Measurements from ENCODE around the gene MFAP5. TPM values are rescaled to one million over a fixed set of nuclear protein-coding genes. Genes with fewer than 3 reads are reported as not detected.

MFAP5 gene
- total RNA-seq, 1 experiment from 2014 or later: 0.26 TPM

DNA sequence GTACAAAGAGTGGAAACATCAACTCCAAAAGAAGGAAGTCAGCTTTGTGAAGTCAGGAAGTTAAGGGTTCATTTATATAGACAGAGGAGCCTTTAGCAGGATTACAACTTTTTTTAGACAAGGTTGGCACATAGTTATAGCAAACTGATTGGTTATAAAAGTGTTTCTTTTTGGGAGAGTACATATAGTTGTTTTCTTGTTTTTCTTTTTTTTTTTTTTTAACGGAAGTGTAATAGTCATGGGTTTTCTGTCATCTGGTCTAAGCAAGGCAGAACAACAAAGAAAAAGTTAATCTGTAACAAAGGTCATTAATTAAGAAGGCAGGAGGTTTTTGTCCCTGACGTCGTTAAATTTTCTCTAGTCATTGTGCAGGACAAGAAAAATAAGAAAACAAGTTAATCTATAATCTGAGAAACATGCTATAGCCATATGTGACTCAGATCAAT is 13.0 kb upstream of the MFAP5 start:
- no peak overlapping the region for H2BK5ac ChIP-seq (ENCODE audit: insufficient read length, low read length)
- H3K56ac ChIP-seq (ENCODE audit: insufficient read length, low read depth, low read length): no peak overlapping the region
- H3K4me1 ChIP-seq (ENCODE audit: insufficient read depth, low read length): no peaks in the 10 kb centered on the region; the same call in 1 of the 2 replicates
- 0 out of 7 replicates have a peak overlapping the region, but pooled peaks of 1 of the 3 experiments have one; percentile 20 for H3K27ac Mint-ChIP-seq
- no peak overlapping the region for H4K91ac ChIP-seq (ENCODE audit: insufficient read length, low read depth, low read length)
- no peak overlapping the region for H2BK15ac ChIP-seq (ENCODE audit: low read depth, low read length)
- no peak overlapping the region for H3K9ac ChIP-seq (ENCODE audit: extremely low read depth, insufficient read length, low read length)
- H3T11ph ChIP-seq (ENCODE audit: low read length): no peak overlapping the region
- peaks cover 4 to 5% of the 10 kb centered on the region in 2 experiments; a peak in 2 of 5 replicates for H3K9me3 Mint-ChIP-seq
- H3K18ac ChIP-seq (ENCODE audit: insufficient read length, low read depth, low read length): no peak overlapping the region
- peaks cover 7 to 13% of the 10 kb centered on the region in 2 experiments for H3K4me1 Mint-ChIP-seq
- no peak overlapping the region for H3K27ac ChIP-seq (ENCODE audit: insufficient read length, low read depth, low read length)
- H3K27me3 Mint-ChIP-seq (ENCODE audit: low read depth): no peaks in the 10 kb centered on the region
- no peak overlapping the region for H2AK5ac ChIP-seq (ENCODE audit: insufficient read length, low read length)
- no peak overlapping the region for H4K5ac ChIP-seq (ENCODE audit: insufficient read length, low read depth, low read length)
- no peaks in the 10 kb centered on the region for H3K9me3 ChIP-seq (ENCODE audit: control insufficient read depth, low read depth, low read length)
- no peak overlapping the region for H3K14ac ChIP-seq (ENCODE audit: insufficient read depth, low read length)
- H3K79me1 ChIP-seq (ENCODE audit: insufficient read depth, low read depth, low read length, poor library complexity, severe bottlenecking): no peaks in the 10 kb centered on the region
- H3K23me2 ChIP-seq (ENCODE audit: insufficient read length, low read depth, low read length, poor library complexity, severe bottlenecking): no peaks in the 10 kb centered on the region
- no peak overlapping the region for H3K23ac ChIP-seq (ENCODE audit: insufficient read length, low read depth, low read length)
- no peak for DNase-seq
- no peaks in the 10 kb centered on the region for H3K79me2 ChIP-seq (ENCODE audit: insufficient read depth, low read length)
- TF ChIP-seq CTCF (conservative IDR thresholded peaks at IDR 0.05): no peak
- no peak overlapping the region for H3K4me2 ChIP-seq (ENCODE audit: insufficient read depth, insufficient read length, low read length)
- no peaks in the 10 kb centered on the region for H4K20me1 ChIP-seq (ENCODE audit: control insufficient read depth, insufficient read depth, insufficient read length)
- no peak overlapping the region for H3K4me3 Mint-ChIP-seq
- no CpG with 5 or more reads among the region's 3 CpGs for WGBS (ENCODE audit: extremely low coverage, insufficient read length, low lambda C conversion rate)
- no peaks in the 10 kb centered on the region; a peak in 1 of 7 replicates for H3K36me3 Mint-ChIP-seq (ENCODE audit: insufficient read depth in 1 of 3, low read depth in 3 of 3)
- no peak overlapping the region for H4K8ac ChIP-seq (replicated peaks; ENCODE audit: insufficient read length, low read depth, low read length)
- no peak overlapping the region for H2AFZ ChIP-seq (ENCODE audit: low read length)
- H3K27me3 ChIP-seq (ENCODE audit: insufficient read depth, low read length): no peaks in the 10 kb centered on the region
- no peak overlapping the region for H2BK12ac ChIP-seq (ENCODE audit: insufficient read length, low read depth, low read length)
- no peak overlapping the region for H3K4ac ChIP-seq (ENCODE audit: low read depth, low read length)
- no peak overlapping the region for H2BK20ac ChIP-seq (ENCODE audit: low read depth, low read length, poor library complexity, severe bottlenecking)
- no peak overlapping the region for H2BK120ac ChIP-seq (ENCODE audit: low read depth, low read length, poor library complexity, severe bottlenecking)
